Measurements from ENCODE around the gene GRID2IP. TPM values are rescaled to one million over a fixed set of nuclear protein-coding genes. Genes with fewer than 3 reads are reported as not detected.

Gene GRID2IP
- total RNA-seq, 3 donors from 2014 or later (not counting 1 experiment from before 2014, with no cell fraction given), result 0.39 to 0.45 (median 0.40) TPM

DNA sequence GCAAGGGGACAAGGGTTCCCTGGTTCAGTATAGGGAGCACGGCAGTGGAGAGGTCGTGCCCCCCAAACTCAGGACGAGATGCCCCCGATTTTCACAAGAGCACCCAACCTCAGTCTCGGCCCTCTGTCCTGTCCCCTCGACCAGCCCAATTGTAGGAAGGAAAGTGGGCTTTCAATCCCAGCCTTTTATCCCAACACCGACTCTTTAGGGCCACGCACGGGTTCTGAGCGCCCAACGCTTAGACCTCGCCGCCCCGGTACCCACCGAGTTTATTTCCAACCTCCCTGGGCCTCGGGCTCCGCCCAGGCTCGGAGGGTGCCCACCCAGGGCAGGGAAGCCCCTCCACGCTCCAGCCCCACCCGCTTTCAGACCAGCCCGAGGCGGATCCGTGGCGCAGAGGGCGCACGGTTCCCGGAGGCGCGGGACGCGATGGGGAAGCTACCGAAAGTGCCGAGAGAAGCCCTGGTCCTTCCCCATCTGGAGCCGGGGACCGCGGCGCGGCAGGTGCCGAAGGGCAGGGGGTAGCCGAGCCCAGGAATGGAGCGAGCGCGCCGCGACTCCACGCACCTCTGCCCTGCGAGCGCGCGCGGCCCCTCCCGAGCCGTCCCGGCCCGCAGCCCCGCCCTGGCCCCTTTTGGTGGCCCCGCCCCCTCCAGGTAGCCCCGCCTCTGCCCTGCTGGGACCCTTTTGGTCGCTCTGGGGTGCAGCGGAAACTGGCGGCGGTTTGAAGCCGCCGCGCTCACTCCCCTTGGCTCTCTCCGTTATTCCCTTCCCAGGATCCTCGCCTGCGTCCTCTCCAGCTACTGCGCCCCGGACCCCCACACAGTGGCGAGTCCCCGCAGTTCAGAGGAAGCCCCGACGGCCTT is 20.4 kb downstream of the GRID2IP start:
- H3K27ac ChIP-seq (ENCODE audit: low read length), result no peak overlapping the region
- intact Hi-C loops (cut with micrococcal nuclease), result no loop called here
- Mint-ChIP-seq H3K36me3 (no peaks in the 10 kb centered on the region), H3K27ac (no peak overlapping the region), H3K4me3 (peak overlapping the region; percentile 78), H3K9me3 (no peaks in the 10 kb centered on the region), H3K27me3 (ENCODE audit: low read depth in 2 of 2) (peaks cover 10 to 35% of the 10 kb centered on the region in 2 donors), H3K4me1 (peaks cover 13 to 27% of the 10 kb centered on the region in 2 donors)
- H3K27me3 ChIP-seq (ENCODE audit: control insufficient read depth, insufficient read depth, low read length), result peaks cover 13% of the 10 kb centered on the region
- H3K4me3 ChIP-seq (ENCODE audit: low read length), result peak overlapping the region; percentile 58
- ATAC-seq (peak; percentile 36 to 66 (median 65)), DNase-seq (peak; percentile 30 to 76)
- peaks cover 30% of the 10 kb centered on the region for H3K4me1 ChIP-seq (ENCODE audit: control insufficient read depth, insufficient read depth, low read length)
- 1% methylated on average over 74 of the region's 74 CpGs for WGBS (ENCODE audit: insufficient coverage)
- H3K36me3 ChIP-seq (ENCODE audit: control insufficient read depth, insufficient read depth, low read length), result no peaks in the 10 kb centered on the region
- H3K9me3 ChIP-seq (ENCODE audit: control insufficient read depth, insufficient read depth, low read length), result no peaks in the 10 kb centered on the region
- TF ChIP-seq CTCF (IDR thresholded peaks at IDR 0.05), result no peak

DNA sequence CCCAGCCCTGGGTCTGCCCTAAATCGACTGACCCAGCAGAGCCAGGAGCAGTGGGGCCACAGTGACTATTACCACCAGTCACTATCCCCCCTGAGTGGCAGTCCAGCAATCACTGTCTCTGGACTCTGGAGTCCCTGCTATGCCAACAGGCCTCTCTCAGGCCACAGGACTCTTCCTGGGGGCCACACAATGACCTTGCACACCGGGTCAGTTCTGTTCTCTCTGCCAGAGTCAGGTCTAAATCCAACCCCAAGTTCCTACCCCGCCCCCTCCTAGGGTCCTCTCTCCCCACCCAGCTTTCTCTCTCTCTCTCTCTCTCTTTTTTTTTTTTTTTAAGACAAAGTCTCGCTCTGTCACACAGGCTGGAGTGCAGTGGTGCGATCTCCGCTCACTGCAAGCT is 21.6 kb downstream of the GRID2IP start:
- no peak for DNase-seq
- H3K9me3 ChIP-seq (ENCODE audit: control insufficient read depth, insufficient read depth, low read length), result no peaks in the 10 kb centered on the region
- H3K36me3 ChIP-seq (ENCODE audit: control insufficient read depth, insufficient read depth, low read length), result no peaks in the 10 kb centered on the region
- TF ChIP-seq CTCF (IDR thresholded peaks at IDR 0.05), result no peak
- Mint-ChIP-seq H3K4me1 (peaks cover 13 to 23% of the 10 kb centered on the region in 2 donors), H3K27ac (no peak overlapping the region), H3K27me3 (ENCODE audit: low read depth in 2 of 2) (peaks cover 10 to 28% of the 10 kb centered on the region in 2 donors), H3K4me3 (peak overlapping the region; percentile 25), H3K36me3 (no peaks in the 10 kb centered on the region), H3K9me3 (no peaks in the 10 kb centered on the region)
- no peak for ATAC-seq
- peaks cover 30% of the 10 kb centered on the region for H3K4me1 ChIP-seq (ENCODE audit: control insufficient read depth, insufficient read depth, low read length)
- WGBS (ENCODE audit: insufficient coverage), result 98% methylated on average over 5 of the region's 6 CpGs
- no peak overlapping the region for H3K27ac ChIP-seq (ENCODE audit: low read length)
- H3K4me3 ChIP-seq (ENCODE audit: low read length), result no peak overlapping the region
- H3K27me3 ChIP-seq (ENCODE audit: control insufficient read depth, insufficient read depth, low read length), result peaks cover 13% of the 10 kb centered on the region
- intact Hi-C loops (cut with micrococcal nuclease), result no loop called here

DNA sequence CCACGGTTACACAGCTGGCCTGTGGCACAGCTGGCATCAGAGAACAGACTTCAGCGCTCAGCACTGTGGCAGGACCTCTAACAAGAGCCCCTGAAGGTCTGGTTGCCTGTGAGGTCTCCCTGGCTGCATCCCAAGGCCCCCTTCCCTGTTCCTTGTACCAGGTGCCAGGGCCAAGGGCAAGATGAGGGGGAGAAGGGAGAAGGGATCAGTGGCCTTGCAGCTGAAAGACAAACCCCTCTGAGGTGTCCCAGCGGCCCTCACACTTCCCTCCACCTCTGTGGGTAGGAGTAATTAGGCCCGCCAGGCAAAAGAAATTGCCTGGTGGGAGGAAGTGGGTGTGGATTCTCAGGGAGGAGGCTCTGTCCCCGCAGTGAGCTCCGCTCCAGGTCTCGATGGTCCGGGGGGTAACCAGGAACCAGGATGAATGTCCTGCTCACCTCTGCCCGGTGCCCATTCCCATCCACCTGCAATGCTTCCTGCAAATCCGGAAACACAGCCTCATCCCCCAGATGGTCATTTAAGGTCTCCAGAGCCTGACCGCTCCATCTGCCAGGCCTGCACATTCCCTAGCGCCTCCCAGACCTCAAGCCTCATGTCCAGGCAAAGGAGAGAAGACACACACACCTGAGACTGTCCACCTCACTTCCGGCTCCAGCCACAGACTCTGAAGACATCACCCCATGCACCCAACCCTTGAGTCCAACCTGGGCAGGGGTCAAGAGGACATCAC is 22.7 kb downstream of the GRID2IP start:
- H3K9me3 ChIP-seq (ENCODE audit: control insufficient read depth, insufficient read depth, low read length), result no peaks in the 10 kb centered on the region
- 66% methylated on average over 11 of the region's 13 CpGs for WGBS (ENCODE audit: insufficient coverage)
- ATAC-seq, result no peak
- H3K27ac ChIP-seq (ENCODE audit: low read length), result no peak overlapping the region
- H3K4me3 Mint-ChIP-seq, result no peak overlapping the region
- H3K4me3 ChIP-seq (ENCODE audit: low read length), result no peak overlapping the region
- no peak for TF ChIP-seq CTCF (IDR thresholded peaks at IDR 0.05)
- peaks cover 16 to 32% of the 10 kb centered on the region in 2 donors for H3K27me3 Mint-ChIP-seq (ENCODE audit: low read depth in 2 of 2)
- intact Hi-C loops (cut with micrococcal nuclease), result no loop called here
- peaks cover 13% of the 10 kb centered on the region for H3K27me3 ChIP-seq (ENCODE audit: control insufficient read depth, insufficient read depth, low read length)
- H3K36me3 Mint-ChIP-seq, result no peaks in the 10 kb centered on the region
- peaks cover 6 to 15% of the 10 kb centered on the region in 2 donors for H3K4me1 Mint-ChIP-seq
- peaks cover 20% of the 10 kb centered on the region for H3K4me1 ChIP-seq (ENCODE audit: control insufficient read depth, insufficient read depth, low read length)
- H3K9me3 Mint-ChIP-seq, result no peaks in the 10 kb centered on the region
- no peaks in the 10 kb centered on the region for H3K36me3 ChIP-seq (ENCODE audit: control insufficient read depth, insufficient read depth, low read length)
- no peak overlapping the region for H3K27ac Mint-ChIP-seq
- DNase-seq, result no peak

Data from natural killer cell (primary cell).